Measurements from ENCODE around the gene ZEB2.

The ZEB2 gene

GRCh38 chr2:144421606-144422510 lies 98.1 kb downstream of the ZEB2 start:
- TF ChIP-seq POLR2AphosphoS5 (IDR thresholded peaks at IDR 0.05; ENCODE audit: low read depth): no peak
- TF ChIP-seq CTCF (IDR thresholded peaks at IDR 0.05; ENCODE audit: insufficient read depth, low read length): no peak
- TF ChIP-seq SPI1 (IDR thresholded peaks at IDR 0.05; ENCODE audit: borderline replicate concordance, low read depth): no peak
- TF ChIP-seq REST (IDR thresholded peaks at IDR 0.05; ENCODE audit: insufficient replicate concordance, low read depth): no peak
- TF ChIP-seq GABPA (IDR thresholded peaks at IDR 0.05; ENCODE audit: low read depth): no peak
- no peak for DNase-seq (ENCODE audit: low read depth in 1 of 2, low spot score in 1 of 2)
- Histone ChIP-seq H3K27me3 (ENCODE audit: insufficient read depth, poor library complexity, severe bottlenecking) (no peaks in the 10 kb centered on the region), H3K4me3 (replicated peaks; ENCODE audit: insufficient read depth, low read length) (no peak overlapping the region), H3K27ac (replicated peaks) (no peak overlapping the region)

GRCh38 chr2:144419218-144419617 lies 100.7 kb downstream of the ZEB2 start:
- Histone ChIP-seq H3K27ac (replicated peaks) (no peak overlapping the region), H3K4me3 (replicated peaks; ENCODE audit: insufficient read depth, low read length) (no peak overlapping the region), H3K27me3 (ENCODE audit: insufficient read depth, poor library complexity, severe bottlenecking) (no peaks in the 10 kb centered on the region)
- no peak for DNase-seq (ENCODE audit: low read depth in 1 of 2, low spot score in 1 of 2)
- TF ChIP-seq POLR2AphosphoS5 (IDR thresholded peaks at IDR 0.05; ENCODE audit: low read depth) (no peak), REST (IDR thresholded peaks at IDR 0.05; ENCODE audit: insufficient replicate concordance, low read depth) (no peak), GABPA (IDR thresholded peaks at IDR 0.05; ENCODE audit: low read depth) (no peak), CTCF (IDR thresholded peaks at IDR 0.05; ENCODE audit: insufficient read depth, low read length) (no peak), SPI1 (IDR thresholded peaks at IDR 0.05; ENCODE audit: borderline replicate concordance, low read depth) (no peak)

GRCh38 chr2:144415386-144415785 lies 104.5 kb downstream of the ZEB2 start:
- Histone ChIP-seq H3K27me3 (ENCODE audit: insufficient read depth, poor library complexity, severe bottlenecking) (no peaks in the 10 kb centered on the region), H3K27ac (replicated peaks) (no peak overlapping the region), H3K4me3 (replicated peaks; ENCODE audit: insufficient read depth, low read length) (no peak overlapping the region)
- no peak for DNase-seq (ENCODE audit: low read depth in 1 of 2, low spot score in 1 of 2)
- TF ChIP-seq REST (IDR thresholded peaks at IDR 0.05; ENCODE audit: insufficient replicate concordance, low read depth) (no peak), POLR2AphosphoS5 (IDR thresholded peaks at IDR 0.05; ENCODE audit: low read depth) (no peak), SPI1 (IDR thresholded peaks at IDR 0.05; ENCODE audit: borderline replicate concordance, low read depth) (no peak), GABPA (IDR thresholded peaks at IDR 0.05; ENCODE audit: low read depth) (no peak), CTCF (IDR thresholded peaks at IDR 0.05; ENCODE audit: insufficient read depth, low read length) (no peak)

All from HL-60 (cell line).